IMR-90 (cell line): Measurements from ENCODE around the gene MTFR1L.

Experiments used
- CTCF ChIP-seq: conservative IDR thresholded peaks from 2 replicates; pipeline ENCODE4 v1.5.1; 2012; ENCODE audit warnings: mild to moderate bottlenecking, low read depth, low read length, improper control_type of control experiment
- ELK1 ChIP-seq: fragments of 150-350 bp; IDR thresholded peaks from 2 replicates; pipeline ENCODE4 v1.6.1; 2016; ENCODE audit warnings: low read depth, mild to moderate bottlenecking, low read length, moderate library complexity, borderline replicate concordance
- FOS ChIP-seq: fragments of 150-350 bp; IDR thresholded peaks from 2 replicates; pipeline ENCODE4 v1.6.1; 2016; ENCODE audit warnings: low read depth, low read length
- MAFK ChIP-seq: IDR thresholded peaks from 2 replicates; pipeline ENCODE4 v1.6.1; 2012; ENCODE audit warnings: low read depth, low read length, improper control_type of control experiment
- MAZ ChIP-seq: IDR thresholded peaks from 2 replicates; pipeline ENCODE4 v1.6.1; 2012; ENCODE audit warnings: low read depth, mild to moderate bottlenecking, low read length, improper control_type of control experiment, moderate library complexity, borderline replicate concordance
- POLR2A ChIP-seq: IDR thresholded peaks from 2 replicates; pipeline ENCODE4 v1.6.1; 2012; ENCODE audit warnings: mild to moderate bottlenecking, low read depth, low read length
- RAD21 ChIP-seq: IDR thresholded peaks from 2 replicates; pipeline ENCODE4 v1.6.1; 2012; ENCODE audit warnings: low read length, improper control_type of control experiment
- RCOR1 ChIP-seq: IDR thresholded peaks from 2 replicates; pipeline ENCODE4 v1.6.1; 2012; ENCODE audit warnings: mild to moderate bottlenecking, low read length, improper control_type of control experiment; ENCODE audit not compliant: insufficient replicate concordance
- SMC3 ChIP-seq: fragments of 150-350 bp; IDR thresholded peaks from 2 replicates; pipeline ENCODE4 v1.6.1; 2016; ENCODE audit warnings: low read depth, mild to moderate bottlenecking, antibody characterized with exemption, low read length, moderate library complexity

GRCh38 chr1:25821630-25822091, 1.9 kb downstream of the MTFR1L start:
- no peak for TF ChIP-seq POLR2A
- no peak for TF ChIP-seq MAFK
- no peak for TF ChIP-seq CTCF
- TF ChIP-seq MAZ: no peak
- TF ChIP-seq RAD21: no peak
- TF ChIP-seq ELK1: no peak
- TF ChIP-seq RCOR1: no peak
- no peak for TF ChIP-seq FOS
- TF ChIP-seq SMC3: no peak
